K562 (cell line): ENCODE data around the gene RERE. TPM values are rescaled to one million over a fixed set of nuclear protein-coding genes. Genes with fewer than 3 reads are reported as not detected.

Experiments
- ATAC-seq: fragments of 200-7000 bp; cut with Tn5 transposase; 3 replicates; pipeline ENCODE4 v1.9.1; 2020; ENCODE audit warnings: moderate library complexity
- BruUV-seq: library from RNA; stranded (reverse); fragments of 400-500 nt; replicated peaks from 2 replicates; lab custom pipeline; 2021; lab: Mats Ljungman, UMichigan
- CTCF ChIA-PET: fragments of 300-600 bp; formaldehyde crosslinking; extraction: SDS; loops from one replicate; lab custom pipeline; 2021; ENCODE audit warnings: low intra/inter-chr PET ratio; lab: Yijun Ruan, JAX
- POLR2A ChIA-PET: fragments of 300-600, 350-650 bp; sonication (Branson Sonifier 250); formaldehyde crosslinking; extraction: SDS; loops from one replicate; lab custom pipeline; 2021; ENCODE audit warnings: antibody characterized with exemption, inconsistent platforms; lab: Yijun Ruan, JAX
- DNase-seq, 4 experiments: peaks; one replicate each; pipeline versions ENCODE4 v3.0.0 to v3.0.0-alpha.2; 2011 to 2018; ENCODE audit warnings: low spot score in 3 of 4, mixed read lengths in 3 of 4; ENCODE audit errors: extremely low read depth in 1 of 4
- FAIRE-seq: peaks from 2 replicates; lab custom pipeline; 2011; peaks lifted over from hg19 to GRCh38; lab: Jason Lieb, UNC
- H2AFZ ChIP-seq: 2 replicates; pipeline ENCODE4 v1.6.0; 2011; ENCODE audit warnings: low read depth, low read length, control low read depth, inconsistent platforms
- H3K27ac ChIP-seq: fragments of 200-600 bp; 3 replicates; pipeline ENCODE4 v1.8.0; 2011; ENCODE audit warnings: low read depth, mild to moderate bottlenecking, control low read depth, inconsistent platforms, low read length, moderate library complexity, mixed read lengths; ENCODE audit errors: extremely low read depth
- H3K27me3 ChIP-seq, 2 experiments: fragments of 300-600 bp in 1 of 2; 2 replicates in 1 of 2; 3 replicates in 1 of 2; pipeline versions ENCODE4 v1.6.0 to v1.8.0; 2011; ENCODE audit warnings: inconsistent platforms in 2 of 2, low read length in 2 of 2, mild to moderate bottlenecking in 1 of 2, mixed read lengths in 1 of 2, moderate library complexity in 1 of 2; ENCODE audit not compliant: control insufficient read depth in 2 of 2, insufficient read depth in 2 of 2
- H3K36me3 ChIP-seq: fragments of 300-600 bp; 3 replicates; pipeline ENCODE4 v1.8.0; 2011; ENCODE audit warnings: mild to moderate bottlenecking, low read length, inconsistent platforms; ENCODE audit not compliant: control insufficient read depth, insufficient read depth
- H3K4me1 ChIP-seq, 2 experiments: fragments of 200-600 bp in 1 of 2; replicated peaks in 1 of 2; 2 replicates in 1 of 2; 3 replicates in 1 of 2; pipeline versions ENCODE4 v1.5.1 to v1.8.0; 2011; ENCODE audit warnings: inconsistent platforms in 2 of 2, low read length in 2 of 2, mild to moderate bottlenecking in 1 of 2, mixed read lengths in 1 of 2, moderate library complexity in 1 of 2; ENCODE audit not compliant: control insufficient read depth in 2 of 2, insufficient read depth in 2 of 2
- H3K4me2 ChIP-seq: 2 replicates; pipeline ENCODE4 v1.6.1; 2011; ENCODE audit warnings: low read length, control low read depth, inconsistent platforms, mixed read lengths; ENCODE audit not compliant: insufficient read depth
- H3K4me3 ChIP-seq: fragments of 200-600 bp; sonication (generic), shearing (Covaris generic); 2 replicates; pipeline ENCODE4 v1.5.1; 2016; ENCODE audit warnings: control low read depth, inconsistent platforms
- H3K79me2 ChIP-seq: fragments of 200-600 bp; 3 replicates; pipeline ENCODE4 v1.8.0; 2011; ENCODE audit warnings: low read length, inconsistent platforms; ENCODE audit not compliant: control insufficient read depth, insufficient read depth
- H3K9ac ChIP-seq, 2 experiments: 2 replicates each; pipeline versions ENCODE4 v1.6.0 to v1.6.1; 2011; ENCODE audit warnings: low read depth in 2 of 2, low read length in 2 of 2, control low read depth in 1 of 2, inconsistent platforms in 1 of 2, mild to moderate bottlenecking in 1 of 2, mixed read lengths in 1 of 2; ENCODE audit not compliant: insufficient read depth in 1 of 2
- H3K9me1 ChIP-seq: one replicate; pipeline ENCODE4 v1.6.0; 2011; ENCODE audit warnings: inconsistent platforms, mild to moderate bottlenecking, low read length, moderate library complexity; ENCODE audit not compliant: control insufficient read depth, insufficient read depth
- H3K9me3 ChIP-seq: replicated peaks from 2 replicates; pipeline ENCODE4 v1.5.1; 2011; ENCODE audit warnings: low read depth, low read length, inconsistent platforms; ENCODE audit not compliant: control insufficient read depth, insufficient read depth
- H4K20me1 ChIP-seq: replicated peaks from 2 replicates; pipeline ENCODE4 v1.6.1; 2011; ENCODE audit warnings: low read length, inconsistent platforms, mixed read lengths; ENCODE audit not compliant: control insufficient read depth, insufficient read depth
- FOSL1 ChIP-seq: fragments of 200-800 bp; sonication (Bioruptor generic); conservative IDR thresholded peaks from 2 replicates; pipeline ENCODE4 v1.6.1; 2016; ENCODE audit warnings: missing genetic modification characterization, missing compliant biosample characterization
- JUN ChIP-seq, 2 experiments: sonication (generic) in 1 of 2; formaldehyde crosslinking in 1 of 2; IDR thresholded peaks; 2 replicates each; pipeline versions ENCODE4 v1.6.1 to v1.8.0; 2012 to 2022; ENCODE audit warnings: borderline replicate concordance in 2 of 2, mild to moderate bottlenecking in 2 of 2, improper control_type of control experiment in 1 of 2, low read depth in 1 of 2, low read length in 1 of 2, missing genetic modification reagents in 1 of 2
- JUND ChIP-seq, 2 experiments: IDR thresholded peaks; 2 replicates in 1 of 2; 3 replicates in 1 of 2; pipeline ENCODE4 v1.6.1; 2011; ENCODE audit warnings: borderline replicate concordance in 2 of 2, low read depth in 2 of 2, low read length in 2 of 2, improper control_type of control experiment in 1 of 2, missing biosample characterization in 1 of 2, missing genetic modification characterization in 1 of 2, missing genetic modification reagents in 1 of 2
- WGBS: fragments of 100-300 bp; shearing (Covaris generic); methylation state at CpG from one replicate; pipeline ENCODE4 v1.1.6; 2016; ENCODE audit warnings: low coverage, mixed read lengths; ENCODE audit not compliant: insufficient coverage; ENCODE audit errors: missing lambda C conversion rate; 5-methylcytosine and 5-hydroxymethylcytosine counted together
- in situ Hi-C: fragments of 300-500 bp; cut with MboI; formaldehyde crosslinking; loops from 4 replicates; pipeline ENCODE4 v1.15.0; 2018; ENCODE audit warnings: inconsistent platforms, mixed read lengths
- intact Hi-C: fragments of 100-400 bp; cut with micrococcal nuclease; formaldehyde crosslinking; loops from 2 replicates; pipeline ENCODE4 v1.14.2; 2022
- polyA plus RNA-seq, 8 experiments: library from polyadenylated mRNA; depleted of rRNA in 4 of 8; stranded (reverse) in 5 of 8; unstranded in 3 of 8; fragments of >200 nt; fragmentation: Nextera tagmentation in 2 of 8; fragmentation: Illumina TruSeq in 1 of 8; extraction: Ambion mirVana in 2 of 8; extraction: Trizol in 1 of 8; gene quantifications; 2 replicates each; pipeline versions ENCODE4 v1.2.1 to v1.2.3, GENCODE V29; 2011 to 2014; ENCODE audit warnings: inconsistent platforms in 1 of 8, missing spikeins in 1 of 8
- total RNA-seq, 7 experiments: library from RNA; depleted of rRNA in 6 of 7; stranded (reverse); fragments of >200 nt in 6 of 7; fragmentation: Illumina TruSeq in 2 of 7; extraction: Trizol in 2 of 7; gene quantifications; 2 replicates each; pipeline versions ENCODE4 v1.2.1 to v1.2.3, GENCODE V29; 2011 to 2021; ENCODE audit warnings: low replicate concordance in 1 of 7
- TF ChIP-seq, protein P1 (sequence below), 2 experiments: fragments of 200-800 bp in 1 of 2; sonication (Bioruptor generic) in 1 of 2; sonication (generic) in 1 of 2; formaldehyde crosslinking in 1 of 2; IDR thresholded peaks in 1 of 2; conservative IDR thresholded peaks in 1 of 2; 2 replicates each; pipeline versions ENCODE4 v1.5.0 to v1.6.1; 2016 to 2020; ENCODE audit warnings: missing compliant biosample characterization in 1 of 2, missing genetic modification characterization in 1 of 2, missing genetic modification reagents in 1 of 2
- TF ChIP-seq, protein P2 (sequence below), 2 experiments: fragments of 450-650 bp in 1 of 2; sonication (generic) in 1 of 2; formaldehyde crosslinking in 1 of 2; IDR thresholded peaks in 1 of 2; conservative IDR thresholded peaks in 1 of 2; 2 replicates each; pipeline versions ENCODE4 v1.6.1 to v1.8.1; 2016 to 2023; ENCODE audit warnings: mild to moderate bottlenecking in 2 of 2, moderate library complexity in 2 of 2, inconsistent platforms in 1 of 2, missing genetic modification reagents in 1 of 2

RERE gene
- total and polyA plus RNA-seq, 9 of the 15 experiments (the other 6 are each of a cell fraction or from before 2014, with no cell fraction given) = 3.0 to 51.5 (median 13.4) TPM

DNA sequence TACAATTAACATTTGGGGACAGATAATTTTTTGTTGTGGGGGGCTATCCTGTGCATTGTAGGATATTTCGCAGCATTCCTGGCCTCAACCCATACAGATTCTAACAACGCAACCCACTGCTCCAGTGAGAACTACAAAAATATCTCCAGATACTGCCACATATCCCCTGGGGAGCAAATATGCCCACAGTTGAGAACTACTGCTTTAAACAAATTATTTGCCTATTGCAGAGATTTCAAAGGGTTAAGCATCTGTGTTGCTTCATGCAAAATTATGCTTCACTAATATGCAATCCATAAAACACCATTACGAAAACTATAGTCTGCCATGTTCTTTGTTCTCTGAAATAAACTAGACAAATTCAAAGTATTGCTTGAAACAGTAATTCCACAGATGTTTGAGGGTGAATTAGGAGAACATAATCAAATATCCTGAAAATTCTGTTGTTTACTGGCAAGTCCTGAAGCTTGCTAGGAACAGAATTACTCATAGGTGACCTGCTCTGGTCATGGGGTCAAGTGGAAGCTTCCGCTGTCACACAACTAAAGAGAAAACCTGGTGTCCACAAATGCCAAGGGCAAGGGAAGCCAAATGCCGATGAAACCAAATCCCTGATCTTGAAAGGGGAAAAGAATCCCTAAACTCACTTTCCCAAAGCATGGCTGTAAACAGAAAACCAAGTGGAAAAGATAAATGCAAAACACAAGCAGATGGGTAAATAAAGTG, 149.4 kb downstream of the RERE start:
- POLR2A ChIA-PET = interaction anchor here (0.6 kb wide), 1 partner anchor 38 kb away, joined by 3 read pairs; no protein-coding TSS in a partner anchor

More for the DNA sequence above, 149.4 kb downstream of the RERE start:
- peaks cover 82% of the 10 kb centered on the region for H3K79me2 ChIP-seq
- ATAC-seq (no peak), DNase-seq (peak in 1 of 4 experiments; percentile 50), FAIRE-seq (no peak)
- H3K9ac ChIP-seq = no peak overlapping the region
- intact Hi-C loops = no loop called here
- no peak overlapping the region for H3K4me2 ChIP-seq
- H3K4me3 ChIP-seq = no peak overlapping the region
- 77% methylated on average over 5 of the region's 5 CpGs for WGBS
- no TSS peak for BruUV-seq
- CTCF ChIA-PET = no interaction called here
- peaks cover 2 to 59% of the 10 kb centered on the region in 2 experiments; a peak in 4 of 5 replicates for H3K4me1 ChIP-seq
- TF ChIP-seq, protein P1, sequence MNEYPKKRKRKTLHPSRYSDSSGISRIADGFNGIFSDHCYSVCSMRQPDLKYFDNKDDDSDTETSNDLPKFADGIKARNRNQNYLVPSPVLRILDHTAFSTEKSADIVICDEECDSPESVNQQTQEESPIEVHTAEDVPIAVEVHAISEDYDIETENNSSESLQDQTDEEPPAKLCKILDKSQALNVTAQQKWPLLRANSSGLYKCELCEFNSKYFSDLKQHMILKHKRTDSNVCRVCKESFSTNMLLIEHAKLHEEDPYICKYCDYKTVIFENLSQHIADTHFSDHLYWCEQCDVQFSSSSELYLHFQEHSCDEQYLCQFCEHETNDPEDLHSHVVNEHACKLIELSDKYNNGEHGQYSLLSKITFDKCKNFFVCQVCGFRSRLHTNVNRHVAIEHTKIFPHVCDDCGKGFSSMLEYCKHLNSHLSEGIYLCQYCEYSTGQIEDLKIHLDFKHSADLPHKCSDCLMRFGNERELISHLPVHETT (CRISPR knock-in tag; conservative IDR thresholded peaks at IDR 0.05 in 1 of 2, IDR thresholded peaks at IDR 0.05 in 1 of 2) = no peak
- TF ChIP-seq JUND (IDR thresholded peaks at IDR 0.05; ENCODE audit: borderline replicate concordance, low read depth, low read length) (peak; percentile 56; the same call in 1 of the 2 replicates), JUND (tag; IDR thresholded peaks at IDR 0.05; ENCODE audit: borderline replicate concordance, low read depth, low read length) (no peak), FOSL1 (tag) (peak; percentile 84), JUN (IDR thresholded peaks at IDR 0.05; ENCODE audit: borderline replicate concordance, low read depth, low read length) (0 out of 2 replicates have a peak, but pooled peaks have one; percentile 44), JUN (CRISPR knock-in tag; IDR thresholded peaks at IDR 0.05; ENCODE audit: borderline replicate concordance) (no peak)
- TF ChIP-seq, protein P2, sequence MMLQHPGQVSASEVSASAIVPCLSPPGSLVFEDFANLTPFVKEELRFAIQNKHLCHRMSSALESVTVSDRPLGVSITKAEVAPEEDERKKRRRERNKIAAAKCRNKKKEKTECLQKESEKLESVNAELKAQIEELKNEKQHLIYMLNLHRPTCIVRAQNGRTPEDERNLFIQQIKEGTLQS (IDR thresholded peaks at IDR 0.05) = 0 out of 2 replicates have a peak, but pooled peaks have one; percentile 11
- TF ChIP-seq, protein P2 (CRISPR knock-in tag; conservative IDR thresholded peaks at IDR 0.05) = no peak
- H3K36me3 ChIP-seq = no peaks in the 10 kb centered on the region; the same call in 2 of the 3 replicates
- H3K27me3 ChIP-seq = no peaks in the 10 kb centered on the region
- in situ Hi-C loops = no loop called here
- no peak overlapping the region for H2AFZ ChIP-seq
- H3K9me3 ChIP-seq = no peaks in the 10 kb centered on the region
- no peak overlapping the region for H3K27ac ChIP-seq
- H3K9me1 ChIP-seq = no peaks in the 10 kb centered on the region
- peaks cover 44% of the 10 kb centered on the region for H4K20me1 ChIP-seq
